ENCODE measurements around the gene DNAJC4. TPM values are rescaled to one million over a fixed set of nuclear protein-coding genes. Genes with fewer than 3 reads are reported as not detected.
"Not testable (repeated sequence)": the region's sequence is repeated elsewhere in the genome, so short reads cannot be mapped to it uniquely, and the experiment has no call there.

DNAJC4 gene
- total RNA-seq, 3 donors from 2014 or later = 23.6 to 33.5 (median 32.6) TPM

DNA sequence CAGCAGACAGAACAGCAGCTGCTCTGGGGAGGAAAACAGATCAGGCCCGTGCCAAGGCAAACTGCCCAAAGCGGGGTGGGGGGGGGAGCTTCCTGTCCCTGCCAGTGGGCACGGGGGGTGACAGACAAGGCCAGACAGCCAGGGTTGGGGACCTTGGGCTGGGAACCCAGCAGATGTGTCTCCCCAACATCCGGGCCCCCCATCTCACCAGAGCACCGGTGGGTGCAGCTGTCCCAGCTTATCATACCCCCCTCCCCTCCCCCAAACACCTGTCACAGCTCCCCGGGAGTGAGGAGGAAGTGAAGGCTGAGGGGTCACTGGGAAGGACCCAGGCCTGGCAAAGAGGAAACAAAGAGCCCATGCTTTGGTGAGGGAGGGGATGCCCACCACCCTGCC, 15.1 kb downstream of the DNAJC4 start:
- TF ChIP-seq POLR2AphosphoS5 (IDR thresholded peaks at IDR 0.05) (no peak), POLR2A (IDR thresholded peaks at IDR 0.05) (no peak)
- TF ChIP-seq, protein P1, sequence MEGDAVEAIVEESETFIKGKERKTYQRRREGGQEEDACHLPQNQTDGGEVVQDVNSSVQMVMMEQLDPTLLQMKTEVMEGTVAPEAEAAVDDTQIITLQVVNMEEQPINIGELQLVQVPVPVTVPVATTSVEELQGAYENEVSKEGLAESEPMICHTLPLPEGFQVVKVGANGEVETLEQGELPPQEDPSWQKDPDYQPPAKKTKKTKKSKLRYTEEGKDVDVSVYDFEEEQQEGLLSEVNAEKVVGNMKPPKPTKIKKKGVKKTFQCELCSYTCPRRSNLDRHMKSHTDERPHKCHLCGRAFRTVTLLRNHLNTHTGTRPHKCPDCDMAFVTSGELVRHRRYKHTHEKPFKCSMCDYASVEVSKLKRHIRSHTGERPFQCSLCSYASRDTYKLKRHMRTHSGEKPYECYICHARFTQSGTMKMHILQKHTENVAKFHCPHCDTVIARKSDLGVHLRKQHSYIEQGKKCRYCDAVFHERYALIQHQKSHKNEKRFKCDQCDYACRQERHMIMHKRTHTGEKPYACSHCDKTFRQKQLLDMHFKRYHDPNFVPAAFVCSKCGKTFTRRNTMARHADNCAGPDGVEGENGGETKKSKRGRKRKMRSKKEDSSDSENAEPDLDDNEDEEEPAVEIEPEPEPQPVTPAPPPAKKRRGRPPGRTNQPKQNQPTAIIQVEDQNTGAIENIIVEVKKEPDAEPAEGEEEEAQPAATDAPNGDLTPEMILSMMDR (IDR thresholded peaks at IDR 0.05) = no peak
- DNase-seq (ENCODE audit: low spot score in 2 of 2) = no peak
- intact Hi-C loops (cut with DNase I; ENCODE audit: low total_unique reads) = no loop called here
- Histone ChIP-seq H3K27ac (peak overlapping the region; percentile 73 to 84), H3K4me3 (peak overlapping the region; percentile 71 to 91 (median 76)), H3K9me3 (no peaks in the 10 kb centered on the region), H3K4me1 (peaks cover 7 to 12% of the 10 kb centered on the region in 2 donors), H3K36me3 (no peaks in the 10 kb centered on the region), H3K27me3 (no peaks in the 10 kb centered on the region)

DNA sequence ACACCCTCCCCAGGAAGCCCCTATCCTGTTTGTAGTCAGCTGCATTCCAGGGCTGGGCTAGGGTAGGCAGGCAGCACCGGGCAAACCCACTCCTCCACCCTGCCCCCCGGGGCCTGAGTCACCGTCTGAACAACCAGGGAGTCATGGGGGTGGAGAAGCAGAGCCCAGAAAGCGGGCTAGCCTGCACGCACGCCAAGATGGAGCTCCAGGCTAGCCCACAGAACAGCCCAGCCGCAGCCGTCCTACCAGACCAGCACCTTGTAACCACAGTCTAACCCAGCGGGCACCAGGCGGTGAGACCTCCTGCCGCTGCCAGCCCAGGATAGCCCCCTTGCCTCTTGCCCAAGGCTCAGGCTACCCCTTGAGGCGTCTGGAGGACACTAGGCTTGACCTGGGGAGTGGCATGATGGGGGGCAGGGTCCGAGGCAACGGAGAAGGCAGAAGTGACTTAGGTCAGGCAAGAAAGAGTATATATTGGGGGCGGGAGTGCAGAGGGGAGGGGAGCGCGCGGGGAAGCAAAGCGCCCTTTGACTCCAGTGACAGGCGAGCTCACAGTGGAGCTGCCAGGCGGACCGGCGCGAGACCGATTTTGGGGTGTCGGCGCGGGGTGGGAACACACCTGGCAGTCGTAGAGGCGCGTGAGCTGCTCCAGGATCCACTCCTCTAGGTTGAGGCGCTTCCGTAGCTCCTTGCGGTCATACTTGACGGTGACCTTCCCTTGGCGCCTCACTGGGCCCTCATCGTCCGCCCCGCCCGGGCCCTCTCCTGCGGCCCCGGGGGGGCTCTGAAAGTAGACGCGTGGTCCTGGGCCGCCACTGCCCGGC, 15.7 kb downstream of the DNAJC4 start:
- DNase-seq (ENCODE audit: low spot score in 2 of 2) = peak; percentile 69 to 70
- intact Hi-C loops (cut with DNase I; ENCODE audit: low total_unique reads) = no loop called here
- peak overlapping the region; percentile 73 to 84 for H3K27ac ChIP-seq
- H3K4me1 ChIP-seq = peaks cover 6 to 12% of the 10 kb centered on the region in 2 donors
- no peaks in the 10 kb centered on the region for H3K27me3 ChIP-seq
- H3K9me3 ChIP-seq = no peaks in the 10 kb centered on the region
- TF ChIP-seq POLR2AphosphoS5 (IDR thresholded peaks at IDR 0.05) = peak in 1 of 3 donors; percentile 10
- TF ChIP-seq, protein P1 (IDR thresholded peaks at IDR 0.05) = no peak
- H3K36me3 ChIP-seq = no peaks in the 10 kb centered on the region
- peak overlapping the region; percentile 71 to 91 (median 76) for H3K4me3 ChIP-seq

DNA sequence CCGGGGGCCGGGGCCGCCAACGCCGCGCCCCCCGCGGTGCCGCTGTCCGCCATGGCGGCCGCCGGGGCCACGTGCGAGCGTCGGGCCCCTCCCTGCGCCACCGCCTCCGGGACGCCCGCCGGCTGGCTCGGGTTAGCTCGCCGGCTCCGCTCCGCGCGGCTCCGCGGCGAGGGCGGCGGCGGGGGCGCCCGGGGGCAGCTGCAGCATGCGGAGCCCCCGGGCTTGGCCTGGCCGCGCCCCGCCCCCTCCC, 16.2 kb downstream of the DNAJC4 start:
- intact Hi-C loops (cut with DNase I; ENCODE audit: low total_unique reads); H3K36me3 ChIP-seq; H3K9me3 ChIP-seq; H3K27me3 ChIP-seq; DNase-seq (ENCODE audit: low spot score in 2 of 2): not testable (repeated sequence)
- H3K4me3 ChIP-seq = peak overlapping the region; percentile 71 to 91 (median 76)
- H3K4me1 ChIP-seq = peaks cover 6 to 12% of the 10 kb centered on the region in 2 donors
- peak overlapping the region; percentile 73 to 84 for H3K27ac ChIP-seq

DNA sequence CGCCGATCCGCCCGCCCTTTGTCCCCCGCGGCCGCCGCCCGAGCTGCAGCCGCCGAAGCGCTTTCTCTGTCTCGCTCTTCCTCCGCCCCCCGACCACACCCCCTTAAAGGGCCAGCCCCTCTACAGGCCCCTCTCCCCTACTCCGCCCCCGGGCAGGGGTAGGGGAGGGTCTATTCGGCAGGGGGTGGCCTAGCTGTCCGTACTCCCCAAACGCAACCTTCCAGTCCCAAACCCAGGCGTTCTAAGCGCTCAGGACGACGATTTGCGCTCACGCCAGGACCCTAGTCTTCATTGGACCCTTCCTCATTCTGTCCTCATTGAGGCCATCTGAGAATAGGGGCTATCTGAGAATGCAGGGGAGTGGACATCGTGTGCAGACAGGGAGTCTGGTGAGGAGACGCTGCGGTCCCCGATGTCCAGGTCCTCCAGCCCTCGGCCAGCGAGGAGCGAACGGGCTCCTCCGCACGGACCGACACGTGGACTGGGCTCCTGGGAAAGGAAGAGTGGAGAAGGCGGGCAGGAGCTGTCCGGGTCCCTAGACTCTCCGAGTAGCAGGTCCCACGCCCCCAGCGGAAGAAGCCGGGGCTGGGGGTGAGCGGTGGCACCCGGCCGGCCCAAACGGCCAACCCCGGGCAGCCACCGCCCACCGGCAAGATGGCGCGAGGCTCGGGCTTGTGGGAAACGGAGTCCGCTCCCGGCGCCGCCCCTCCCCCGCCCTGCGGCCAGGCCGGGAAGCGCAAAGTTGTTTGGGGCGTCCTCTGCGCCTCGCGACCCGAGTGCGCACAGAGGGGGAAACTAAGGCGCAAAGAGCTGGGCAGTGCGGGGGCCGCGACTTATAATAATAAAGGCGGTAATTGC, 16.8 kb downstream of the DNAJC4 start, which contains the start of gene PPP1R14B:
Gene PPP1R14B, minus strand, starts transcription at position 73 of the 858 bp plus-strand sequence. CDS start 270 bp downstream, outside the sequence.
- H3K9me3 ChIP-seq = no peaks in the 10 kb centered on the region
- no peaks in the 10 kb centered on the region for H3K27me3 ChIP-seq
- no peaks in the 10 kb centered on the region for H3K36me3 ChIP-seq
- peaks cover 10 to 16% of the 10 kb centered on the region in 2 donors for H3K4me1 ChIP-seq
- intact Hi-C loops (cut with DNase I; ENCODE audit: low total_unique reads) = no loop called here
- peak within 1 kb of the TSS; percentile 71 to 91 (median 76) for H3K4me3 ChIP-seq
- peak within 1 kb of the TSS; percentile 73 to 84 for H3K27ac ChIP-seq
- TF ChIP-seq, protein P1 (IDR thresholded peaks at IDR 0.05) = peak in 1 of 3 donors; percentile 21
- TF ChIP-seq POLR2AphosphoS5 (IDR thresholded peaks at IDR 0.05) = no peak
- DNase-seq (ENCODE audit: low spot score in 2 of 2) = peak; percentile 73 to 85

DNA sequence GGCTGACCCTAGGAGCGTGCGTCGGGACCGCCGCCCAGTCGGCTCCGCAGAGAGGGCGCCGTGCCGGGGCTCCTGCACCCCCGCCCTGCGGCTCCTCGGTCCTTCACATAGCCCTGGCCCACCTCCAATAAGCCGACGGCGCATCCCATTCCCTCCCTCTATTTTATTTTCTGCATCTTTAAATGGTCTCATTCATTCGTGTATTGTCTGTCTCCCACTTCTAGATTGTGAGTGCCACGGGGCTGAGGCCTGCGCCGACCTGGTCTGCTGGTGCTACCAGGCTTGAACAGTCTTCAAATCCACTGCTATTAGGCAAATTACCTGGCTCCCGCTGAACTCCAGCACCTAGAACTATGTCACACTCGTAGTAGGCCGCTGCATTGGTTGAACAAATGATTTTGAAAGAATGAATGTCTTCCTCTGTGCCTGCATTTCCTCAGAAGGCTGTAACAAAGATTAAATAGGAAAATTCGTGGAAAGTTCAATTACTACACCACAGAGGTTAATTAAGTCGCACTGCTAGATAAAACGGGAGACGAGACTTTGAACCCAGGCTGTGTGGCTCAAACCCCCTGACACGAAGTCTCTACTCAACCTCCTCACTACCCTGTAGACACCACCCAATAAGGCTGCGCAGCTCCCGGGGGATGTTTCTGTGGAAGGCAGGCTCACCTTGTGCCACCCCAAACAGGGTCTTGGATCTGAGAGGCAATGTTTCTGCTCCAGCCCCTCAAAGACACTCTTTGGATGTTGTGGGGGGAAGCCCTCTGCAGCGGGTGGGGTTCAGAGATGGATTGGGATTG, 17.6 kb downstream of the DNAJC4 start:
- peaks cover 14 to 21% of the 10 kb centered on the region in 2 donors for H3K4me1 ChIP-seq

More for the DNA sequence above, 17.6 kb downstream of the DNAJC4 start:
- TF ChIP-seq POLR2A (IDR thresholded peaks at IDR 0.05) = no peak
- no peak for TF ChIP-seq POLR2AphosphoS5 (IDR thresholded peaks at IDR 0.05)
- TF ChIP-seq, protein P1 (IDR thresholded peaks at IDR 0.05) = no peak
- peak overlapping the region; percentile 71 to 91 (median 76) for H3K4me3 ChIP-seq
- no peaks in the 10 kb centered on the region for H3K9me3 ChIP-seq
- H3K27ac ChIP-seq = peak overlapping the region; percentile 73 to 74
- H3K27me3 ChIP-seq = no peaks in the 10 kb centered on the region
- no peak for DNase-seq (ENCODE audit: low spot score in 2 of 2)
- intact Hi-C loops (cut with DNase I; ENCODE audit: low total_unique reads) = no loop called here
- no peaks in the 10 kb centered on the region for H3K36me3 ChIP-seq
